Kidney (tissue), 14 donors: ENCODE data around the gene VSTM2L. TPM values are rescaled to one million over a fixed set of nuclear protein-coding genes. Genes with fewer than 3 reads are reported as not detected.

Source experiments
- DNase-seq, 5 donors: peaks; one replicate each; pipeline ENCODE4 v3.0.0-alpha.2; 2013 to 2020
- FAIRE-seq: peaks from 2 replicates; lab custom pipeline; 2012; peaks lifted over from hg19 to GRCh38; lab: Jason Lieb, UNC
- H3K27ac ChIP-seq, 2 donors: one replicate each; pipeline ENCODE4 v1.7.0; 2013; ENCODE audit warnings: low read depth in 2 of 2, low read length in 2 of 2, inconsistent platforms in 1 of 2
- H3K27me3 ChIP-seq: one replicate; pipeline ENCODE4 v1.7.1; 2013; ENCODE audit warnings: low read length, inconsistent platforms; ENCODE audit not compliant: control insufficient read depth, insufficient read depth
- H3K36me3 ChIP-seq, 3 donors: one replicate each; pipeline versions ENCODE4 v1.7.0 to v1.7.1; 2013; ENCODE audit warnings: low read length in 3 of 3, control low read depth in 1 of 3, inconsistent platforms in 1 of 3; ENCODE audit not compliant: insufficient read depth in 3 of 3, control insufficient read depth in 2 of 3
- H3K4me1 ChIP-seq, 3 donors: one replicate each; pipeline versions ENCODE4 v1.7.0 to v1.7.1; 2013; ENCODE audit warnings: low read length in 3 of 3, inconsistent platforms in 1 of 3, low read depth in 1 of 3; ENCODE audit not compliant: control insufficient read depth in 2 of 3, insufficient read depth in 2 of 3
- H3K4me3 ChIP-seq, 3 donors: one replicate each; pipeline versions ENCODE4 v1.7.0 to v1.8.1; 2013; ENCODE audit warnings: low read length in 3 of 3, control low read depth in 1 of 3, inconsistent platforms in 1 of 3
- H3K9ac ChIP-seq, 3 donors: one replicate each; pipeline versions ENCODE4 v1.7.0 to v1.7.1; 2013; ENCODE audit warnings: low read length in 3 of 3, control low read depth in 1 of 3, inconsistent platforms in 1 of 3
- H3K9me3 ChIP-seq, 3 donors: one replicate each; pipeline versions ENCODE4 v1.7.0 to v1.7.1; 2013; ENCODE audit warnings: low read length in 3 of 3, control low read depth in 1 of 3, inconsistent platforms in 1 of 3; ENCODE audit not compliant: control insufficient read depth in 2 of 3, insufficient read depth in 1 of 3
- intact Hi-C: fragments of 100-400 bp; cut with DNase I; formaldehyde crosslinking; loops from one replicate; pipeline ENCODE4 v1.11.1; 2022
- polyA plus RNA-seq: library from polyadenylated mRNA; stranded (reverse); fragments of 350-450 nt; fragmentation: Illumina TruSeq; extraction: RNeasy Lipid Tissue Mini Kit (QIAGEN cat#74804); gene quantifications from one replicate; pipeline ENCODE4 v1.2.3, GENCODE V29; 2014; ENCODE audit warnings: low read depth, low replicate concordance; ENCODE audit not compliant: insufficient read depth
- total RNA-seq: library from RNA; stranded (reverse); fragmentation: NEBNext Ultra II Directional; extraction: Animal tissue kit (Norgen Biotek cat#: 25700); gene quantifications from one replicate; pipeline ENCODE4 v1.2.1, GENCODE V29; 2021
- TF ChIP-seq, protein P1 (sequence below): IDR thresholded peaks from 3 replicates; pipeline ENCODE4 v1.5.1; 2012; ENCODE audit warnings: mild to moderate bottlenecking, moderate library complexity, borderline replicate concordance; ENCODE audit not compliant: insufficient read depth; ENCODE audit errors: extremely low read depth
- donor health status: control.
- donor health status: control.
- donor health status: control.
- donor health status: control.
- donor health status: control.
- donor health status: DM: yes; HTN: yes; CAD: no.
- donor health status: Normal renal cell carcinoma (clear cell type).

The VSTM2L gene
- total and polyA plus RNA-seq, 2 donors from 2014 or later: 2.8 to 4.1 TPM

DNA sequence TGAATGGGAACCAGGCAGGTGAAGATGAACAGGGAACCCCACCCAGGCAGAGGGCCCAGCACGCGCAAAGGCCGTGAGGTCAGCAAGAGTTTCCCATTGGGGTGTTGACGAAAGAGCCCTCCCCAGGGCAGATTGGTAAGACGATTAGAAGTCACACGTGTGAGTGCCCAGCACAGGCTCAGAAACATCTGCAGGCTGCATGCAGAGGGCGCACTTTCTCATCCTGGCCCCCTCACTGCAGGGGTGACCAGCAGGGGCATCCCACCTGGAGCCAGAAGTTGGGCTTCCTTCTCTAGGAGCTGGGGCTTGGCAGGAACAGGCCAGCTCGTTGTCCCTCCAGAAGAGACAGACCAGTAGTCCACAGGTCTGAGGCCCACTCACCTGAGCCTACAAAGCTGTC, 38.4 kb downstream of the VSTM2L start:
- H3K4me3 ChIP-seq: no peak overlapping the region
- H3K36me3 ChIP-seq: no peaks in the 10 kb centered on the region
- H3K27ac ChIP-seq: no peak overlapping the region
- intact Hi-C loops: no loop called here
- FAIRE-seq (no peak), DNase-seq (no peak)
- no peaks in the 10 kb centered on the region for H3K27me3 ChIP-seq
- TF ChIP-seq, protein P1, sequence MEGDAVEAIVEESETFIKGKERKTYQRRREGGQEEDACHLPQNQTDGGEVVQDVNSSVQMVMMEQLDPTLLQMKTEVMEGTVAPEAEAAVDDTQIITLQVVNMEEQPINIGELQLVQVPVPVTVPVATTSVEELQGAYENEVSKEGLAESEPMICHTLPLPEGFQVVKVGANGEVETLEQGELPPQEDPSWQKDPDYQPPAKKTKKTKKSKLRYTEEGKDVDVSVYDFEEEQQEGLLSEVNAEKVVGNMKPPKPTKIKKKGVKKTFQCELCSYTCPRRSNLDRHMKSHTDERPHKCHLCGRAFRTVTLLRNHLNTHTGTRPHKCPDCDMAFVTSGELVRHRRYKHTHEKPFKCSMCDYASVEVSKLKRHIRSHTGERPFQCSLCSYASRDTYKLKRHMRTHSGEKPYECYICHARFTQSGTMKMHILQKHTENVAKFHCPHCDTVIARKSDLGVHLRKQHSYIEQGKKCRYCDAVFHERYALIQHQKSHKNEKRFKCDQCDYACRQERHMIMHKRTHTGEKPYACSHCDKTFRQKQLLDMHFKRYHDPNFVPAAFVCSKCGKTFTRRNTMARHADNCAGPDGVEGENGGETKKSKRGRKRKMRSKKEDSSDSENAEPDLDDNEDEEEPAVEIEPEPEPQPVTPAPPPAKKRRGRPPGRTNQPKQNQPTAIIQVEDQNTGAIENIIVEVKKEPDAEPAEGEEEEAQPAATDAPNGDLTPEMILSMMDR: no peak
- H3K4me1 ChIP-seq: no peaks in the 10 kb centered on the region
- no peaks in the 10 kb centered on the region for H3K9me3 ChIP-seq
- H3K9ac ChIP-seq: no peak overlapping the region

DNA sequence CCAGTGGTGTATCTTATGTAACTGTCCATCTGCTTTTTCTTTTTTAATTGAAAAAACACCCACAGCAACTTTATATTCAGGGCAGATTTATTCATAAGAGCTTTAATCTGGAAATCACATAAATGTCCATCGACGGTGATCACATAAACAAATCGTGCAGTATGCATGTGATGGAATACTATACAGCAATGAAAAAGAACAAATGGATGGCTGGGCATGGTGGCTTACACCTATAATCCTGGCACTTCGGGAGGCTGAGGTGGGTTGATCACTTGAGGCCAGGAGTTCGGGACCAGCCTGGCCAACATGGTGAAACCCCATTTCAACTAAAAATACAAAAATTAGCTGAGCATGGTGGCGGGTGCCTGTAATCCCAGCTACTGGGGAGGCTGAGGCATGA, 39.1 kb downstream of the VSTM2L start:
- no peak for FAIRE-seq
- H3K27ac ChIP-seq: no peak overlapping the region
- DNase-seq: no peak

DNA sequence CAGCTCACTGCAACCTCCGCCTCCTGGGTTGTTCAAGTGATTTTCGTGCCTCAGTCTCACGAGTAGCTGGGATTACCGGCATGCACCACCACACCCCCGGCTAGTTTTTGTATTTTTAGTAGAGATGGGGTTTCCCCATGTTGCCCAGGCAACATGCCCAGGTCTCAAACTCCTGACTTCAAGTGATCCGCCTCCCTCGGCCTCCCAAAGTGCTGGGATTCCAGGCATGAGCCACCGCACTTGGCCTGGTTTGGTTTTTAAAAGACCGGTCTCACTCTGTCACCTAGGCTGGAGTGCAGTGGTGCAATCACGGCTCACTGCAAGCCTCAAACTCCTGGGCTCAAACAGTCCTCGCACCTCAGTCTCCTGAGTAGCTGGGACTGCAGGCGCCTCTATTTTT, 40.1 kb downstream of the VSTM2L start:
- H3K27ac ChIP-seq: no peak overlapping the region
- DNase-seq (no peak), FAIRE-seq (no peak)
- H3K4me1 ChIP-seq: no peaks in the 10 kb centered on the region
- intact Hi-C loops: no loop called here
- H3K36me3 ChIP-seq: no peaks in the 10 kb centered on the region
- no peak overlapping the region for H3K4me3 ChIP-seq
- no peak overlapping the region for H3K9ac ChIP-seq
- TF ChIP-seq, protein P1: no peak
- no peaks in the 10 kb centered on the region for H3K27me3 ChIP-seq
- H3K9me3 ChIP-seq: peaks cover 0 to 5% (median 0%) of the 10 kb centered on the region in 3 donors

More for the DNA sequence above, 39.1 kb downstream of the VSTM2L start:
- H3K9me3 ChIP-seq: no peaks in the 10 kb centered on the region
- H3K4me1 ChIP-seq: no peaks in the 10 kb centered on the region
- TF ChIP-seq, protein P1: no peak
- H3K9ac ChIP-seq: no peak overlapping the region
- H3K27me3 ChIP-seq: no peaks in the 10 kb centered on the region
- intact Hi-C loops: no loop called here
- no peaks in the 10 kb centered on the region for H3K36me3 ChIP-seq
- H3K4me3 ChIP-seq: no peak overlapping the region
